H1 (cell line): ENCODE data around the gene CSNK1A1. TPM values are rescaled to one million over a fixed set of nuclear protein-coding genes. Genes with fewer than 3 reads are reported as not detected.

Experiments used
- BRCA1 ChIP-seq: IDR thresholded peaks from 2 replicates; pipeline ENCODE4 v1.6.1; 2012; ENCODE audit warnings: low read depth, low read length, improper control_type of control experiment
- CHD7 ChIP-seq: fragments of 300-600 bp; sonication (generic); IDR thresholded peaks from 2 replicates; pipeline ENCODE4 v1.7.1; 2012; ENCODE audit warnings: low read length, moderate library complexity, mild to moderate bottlenecking, inconsistent platforms; ENCODE audit not compliant: insufficient replicate concordance
- EP300 ChIP-seq, 2 experiments: IDR thresholded peaks; 1 replicate in 1 of 2; 2 replicates in 1 of 2; pipeline ENCODE4 v1.6.1; 2011 to 2012; ENCODE audit warnings: low read depth in 2 of 2, low read length in 2 of 2, mild to moderate bottlenecking in 2 of 2, borderline replicate concordance in 1 of 2, inconsistent platforms in 1 of 2, moderate library complexity in 1 of 2
- MAX ChIP-seq: IDR thresholded peaks from 2 replicates; pipeline ENCODE4 v1.6.1; 2012; ENCODE audit warnings: inconsistent platforms
- POLR2AphosphoS5 ChIP-seq: IDR thresholded peaks from 2 replicates; pipeline ENCODE4 v1.6.1; 2011; ENCODE audit warnings: low read depth, low read length
- POU5F1 ChIP-seq: IDR thresholded peaks from 2 replicates; pipeline ENCODE4 v1.6.1; 2011; ENCODE audit warnings: low read depth, mild to moderate bottlenecking, low read length, moderate library complexity
- RFX5 ChIP-seq: IDR thresholded peaks from 2 replicates; pipeline ENCODE4 v1.6.1; 2011; ENCODE audit warnings: low read depth, low read length, improper control_type of control experiment, borderline replicate concordance
- YY1 ChIP-seq: IDR thresholded peaks from 2 replicates; pipeline ENCODE4 v1.6.1; 2011; ENCODE audit warnings: low read depth, mild to moderate bottlenecking, low read length
- polyA plus RNA-seq, 7 experiments: library from polyadenylated mRNA; depleted of rRNA in 3 of 7; stranded (reverse) in 5 of 7; unstranded in 2 of 7; fragments of >200 nt in 5 of 7; fragments of 200-250 nt in 2 of 7; gene quantifications; 1 replicate in 5 of 7; 2 replicates in 1 of 7; 4 replicates in 1 of 7; pipeline versions ENCODE4 v1.2.1 to v1.2.3, GENCODE V29; 2011 to 2013; ENCODE audit warnings: missing spikeins in 2 of 7, mixed read lengths in 2 of 7
- total RNA-seq: library from RNA; stranded (reverse); fragmentation: NEBNext Ultra II Directional; extraction: Animal tissue kit (Norgen Biotek cat#: 25700); gene quantifications from 2 replicates; pipeline ENCODE4 v1.2.1, GENCODE V29; 2021
- TF ChIP-seq, protein P1 (sequence below): IDR thresholded peaks from 2 replicates; pipeline ENCODE4 v1.6.1; 2012; ENCODE audit warnings: inconsistent platforms

Gene CSNK1A1
- total and polyA plus RNA-seq, 2 of the 8 experiments (the other 6 are each of a cell fraction or from before 2014, with no cell fraction given), result 61.2 to 244 TPM

DNA sequence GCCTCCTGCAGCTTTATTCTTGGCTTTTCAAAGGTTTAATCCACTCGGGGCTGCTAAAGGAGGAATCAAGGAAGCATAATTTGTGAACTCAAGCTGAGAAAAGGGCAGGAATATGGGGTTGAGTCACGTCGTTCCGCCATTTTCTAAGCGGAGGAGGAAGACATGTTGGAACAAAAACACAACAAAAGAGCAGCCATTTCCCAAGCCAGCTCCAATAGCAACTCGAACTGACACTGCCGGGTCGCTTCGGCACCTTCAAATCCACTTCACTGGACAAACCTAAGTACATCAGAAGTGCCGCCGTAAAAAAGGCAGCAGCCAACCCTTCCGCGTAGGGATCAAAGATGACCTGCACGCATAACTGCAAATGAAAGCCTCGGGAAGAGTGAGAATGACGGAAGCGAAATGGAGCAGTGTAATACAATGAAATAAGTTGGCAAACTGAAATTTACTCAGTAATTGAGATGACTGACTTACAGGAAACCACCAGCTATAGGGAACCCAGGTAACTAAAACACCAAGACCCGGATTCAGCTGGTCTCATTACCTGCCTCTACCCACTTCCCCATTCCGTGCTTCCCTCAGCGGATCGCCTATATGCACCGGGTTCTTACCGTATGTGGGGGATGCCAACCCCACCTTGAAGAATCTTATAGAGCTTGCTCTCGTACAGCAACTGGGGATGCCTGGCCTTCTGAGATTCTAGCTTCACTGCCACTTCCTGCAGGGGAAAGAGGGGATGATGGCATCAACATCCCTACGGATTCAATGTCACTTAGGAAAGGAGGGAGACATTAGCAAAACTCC is 1.6 kb downstream of the CSNK1A1 start (continued):
- no peak for TF ChIP-seq POU5F1
- TF ChIP-seq BRCA1, result no peak
- TF ChIP-seq POLR2AphosphoS5, result peak; percentile 77
- TF ChIP-seq EP300 (IDR thresholded peaks at IDR 0.05; ENCODE audit: borderline replicate concordance in 1 of 2, low read depth in 2 of 2, low read length in 2 of 2), result no peak
- TF ChIP-seq, protein P1, sequence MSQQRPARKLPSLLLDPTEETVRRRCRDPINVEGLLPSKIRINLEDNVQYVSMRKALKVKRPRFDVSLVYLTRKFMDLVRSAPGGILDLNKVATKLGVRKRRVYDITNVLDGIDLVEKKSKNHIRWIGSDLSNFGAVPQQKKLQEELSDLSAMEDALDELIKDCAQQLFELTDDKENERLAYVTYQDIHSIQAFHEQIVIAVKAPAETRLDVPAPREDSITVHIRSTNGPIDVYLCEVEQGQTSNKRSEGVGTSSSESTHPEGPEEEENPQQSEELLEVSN, result no peak
- TF ChIP-seq CHD7, result no peak
- peak; percentile 98 for TF ChIP-seq YY1
- no peak for TF ChIP-seq RFX5
- 0 out of 2 replicates have a peak, but pooled peaks have one; percentile 14 for TF ChIP-seq MAX
